T-helper 2 cell treated with Interferon-gamma antibody and Interleukin-4, amounts not matched to agents 100 ng/mL and 5 ng/mL, for 36 hours (primary cell): ENCODE measurements around the gene CASKIN1. TPM values are rescaled to one million over a fixed set of nuclear protein-coding genes. Genes with fewer than 3 reads are reported as not detected.
"Not testable (repeated sequence)": the region's sequence is repeated elsewhere in the genome, so short reads cannot be mapped to it uniquely, and the experiment has no call there.

ENCODE experiments used
- intact Hi-C: fragments of 100-400 bp; cut with micrococcal nuclease; formaldehyde crosslinking; loops from one replicate; pipeline ENCODE4 v1.15.1; 2023
- total RNA-seq: library from RNA; stranded (reverse); gene quantifications from 2 replicates; pipeline ENCODE4 v1.2.3, GENCODE V29; 2022

The CASKIN1 gene
- total RNA-seq, 1 donor from 2014 or later = 0.16 TPM

GRCh38 chr16:2147981-2148671 lies 48.3 kb downstream of the CASKIN1 start, which contains the start of gene RAB26:
Gene RAB26, plus strand, starts transcription at chr16:2148625. Its CDS starts 159 bp downstream, at chr16:2148784.
- intact Hi-C loops = no loop called here

GRCh38 chr16:2147378-2147777 lies 49.0 kb downstream of the CASKIN1 start:
- intact Hi-C loops = no loop called here

- intact Hi-C loops = no loop called here
Measured at GRCh38 chr16:2145843-2146242, 50.6 kb downstream of the CASKIN1 start.

- intact Hi-C loops = no loop called here
Measured at GRCh38 chr16:2143878-2144485, 52.4 kb downstream of the CASKIN1 start.

GRCh38 chr16:2142942-2143877 lies 53.2 kb downstream of the CASKIN1 start:
- intact Hi-C loops = no loop called here

- intact Hi-C loops = loop anchor here (1.0 kb wide), 1 partner anchor 19 kb away; the partner anchor contains the start of gene TRAF7
Measured at GRCh38 chr16:2135770-2136490, 60.5 kb downstream of the CASKIN1 start, which contains the start of gene PKD1. Gene PKD1, minus strand, starts transcription at chr16:2135898. Its CDS starts 209 bp downstream, at chr16:2135689.

- intact Hi-C loops = not testable (repeated sequence)
Measured at GRCh38 chr16:2135071-2135470, 61.3 kb downstream of the CASKIN1 start.

GRCh38 chr16:2133797-2134196 lies 62.6 kb downstream of the CASKIN1 start:
- intact Hi-C loops = not testable (repeated sequence)

- intact Hi-C loops = not testable (repeated sequence)
Measured at GRCh38 chr16:2129890-2130447, 66.4 kb downstream of the CASKIN1 start.

GRCh38 chr16:2129251-2129650 lies 67.2 kb downstream of the CASKIN1 start:
- intact Hi-C loops = not testable (repeated sequence)

- intact Hi-C loops = not testable (repeated sequence)
Measured at GRCh38 chr16:2127630-2128280, 68.7 kb downstream of the CASKIN1 start.

Other genes with a start within 250 kb of the CASKIN1 start
- not detected in 2 replicates for gene RPL3L, start 241.9 kb downstream of the CASKIN1 start, total RNA-seq
- 119 and 123 TPM in 2 replicates for gene NDUFB10, start 237.1 kb downstream of the CASKIN1 start, total RNA-seq
- 2,826 and 2,856 TPM in 2 replicates for gene RPS2, start 231.8 kb downstream of the CASKIN1 start, total RNA-seq
- 0.18 TPM in 1 of 2 replicates, not detected in the other for gene RNF151, start 229.7 kb downstream of the CASKIN1 start, total RNA-seq
- 36.7 and 38.2 TPM in 2 replicates for gene TBL3, start 224.6 kb downstream of the CASKIN1 start, total RNA-seq
- gene NOXO1, start 215.1 kb downstream of the CASKIN1 start, total RNA-seq = 0.25 and 0.55 TPM in 2 replicates
- gene GFER, start 212.4 kb downstream of the CASKIN1 start, total RNA-seq = 24.4 and 27.1 TPM in 2 replicates
- 4.9 and 5.3 TPM in 2 replicates for gene SYNGR3, start 206.6 kb downstream of the CASKIN1 start, total RNA-seq
- gene ZNF598, start 186.8 kb downstream of the CASKIN1 start, total RNA-seq = 58.9 and 63.6 TPM in 2 replicates
- gene NPW, start 176.8 kb downstream of the CASKIN1 start, total RNA-seq = 0.70 and 0.80 TPM in 2 replicates
- 2.2 and 3.1 TPM in 2 replicates for gene NHERF2, start 169.7 kb downstream of the CASKIN1 start, total RNA-seq
- gene NTHL1, start 148.8 kb downstream of the CASKIN1 start, total RNA-seq = 32.9 and 33.2 TPM in 2 replicates
- 96.9 and 110 TPM in 2 replicates for gene TSC2, start 148.6 kb downstream of the CASKIN1 start, total RNA-seq
- gene PKD1, start 60.7 kb downstream of the CASKIN1 start, total RNA-seq = 68.5 and 77.3 TPM in 2 replicates
- gene RAB26, start 48.0 kb downstream of the CASKIN1 start, total RNA-seq = 0.59 TPM in 1 of 2 replicates, not detected in the other
- 57.6 and 62.8 TPM in 2 replicates for gene TRAF7, start 40.8 kb downstream of the CASKIN1 start, total RNA-seq
- gene MLST8, start 8.8 kb upstream of the CASKIN1 start, total RNA-seq = 38.4 and 39.4 TPM in 2 replicates
- 10.6 and 12.1 TPM in 2 replicates for gene BRICD5, start 14.3 kb upstream of the CASKIN1 start, total RNA-seq
- gene PGP, start 18.2 kb upstream of the CASKIN1 start, total RNA-seq = 24.4 and 26.1 TPM in 2 replicates
- gene E4F1, start 27.0 kb upstream of the CASKIN1 start, total RNA-seq = 30.3 and 30.9 TPM in 2 replicates
- 2.6 and 2.8 TPM in 2 replicates for gene DNASE1L2, start 39.8 kb upstream of the CASKIN1 start, total RNA-seq
- 30.2 and 34.2 TPM in 2 replicates for gene ECI1, start 55.0 kb upstream of the CASKIN1 start, total RNA-seq
- 299 and 307 TPM in 2 replicates for gene RNPS1, start 71.5 kb upstream of the CASKIN1 start, total RNA-seq
- 6.6 and 7.0 TPM in 2 replicates for gene ABCA3, start 144.1 kb upstream of the CASKIN1 start, total RNA-seq
- 63.2 and 64.7 TPM in 2 replicates for gene CCNF, start 232.8 kb upstream of the CASKIN1 start, total RNA-seq